HG02870 (cell line): ENCODE measurements around the gene RCBTB1.
A peak's percentile ranks its signal among the peaks of the same experiment; 100 is the strongest.
"Not testable (repeated sequence)": the region's sequence is repeated elsewhere in the genome, so short reads cannot be mapped to it uniquely, and the experiment has no call there.

ENCODE experiments used
- ATAC-seq: cut with Tn5 transposase; IDR thresholded peaks from one replicate; pipeline ENCODE4 v1.9.1; 2021; ENCODE audit warnings: mild to moderate bottlenecking, moderate library complexity; ENCODE audit not compliant: unreplicated experiment

Gene RCBTB1

GRCh38 chr13:49606747-49607648, 21.6 kb upstream of the RCBTB1 start:
- peak; percentile 94 for ATAC-seq

GRCh38 chr13:49604570-49604969, 19.2 kb upstream of the RCBTB1 start:
- no peak for ATAC-seq

GRCh38 chr13:49602615-49603014, 17.3 kb upstream of the RCBTB1 start:
- not testable (repeated sequence) for ATAC-seq

- no peak for ATAC-seq
Observed at GRCh38 chr13:49602005-49602404, 16.6 kb upstream of the RCBTB1 start.

- ATAC-seq: no peak
Observed at GRCh38 chr13:49597043-49597641, 11.8 kb upstream of the RCBTB1 start.

DNA sequence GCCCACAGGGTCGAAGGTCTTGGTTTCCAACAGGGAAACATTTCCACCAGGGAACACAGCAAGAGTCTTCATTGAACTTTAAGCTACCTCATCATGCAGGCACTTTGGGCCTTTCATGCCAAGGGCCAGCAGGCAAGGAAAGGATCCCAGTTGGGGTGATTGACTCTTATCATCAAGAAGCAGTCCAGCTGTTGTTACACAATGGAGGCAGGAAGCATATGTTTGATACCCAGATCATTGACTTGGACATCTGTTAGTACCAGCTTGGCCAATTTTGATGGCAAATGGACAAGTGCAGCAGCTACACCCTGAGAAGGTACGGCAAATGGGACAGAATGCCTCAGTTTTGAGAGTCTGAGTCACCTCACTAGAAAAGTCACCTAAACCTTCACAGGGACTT, 10.9 kb upstream of the RCBTB1 start:
- no peak for ATAC-seq

DNA sequence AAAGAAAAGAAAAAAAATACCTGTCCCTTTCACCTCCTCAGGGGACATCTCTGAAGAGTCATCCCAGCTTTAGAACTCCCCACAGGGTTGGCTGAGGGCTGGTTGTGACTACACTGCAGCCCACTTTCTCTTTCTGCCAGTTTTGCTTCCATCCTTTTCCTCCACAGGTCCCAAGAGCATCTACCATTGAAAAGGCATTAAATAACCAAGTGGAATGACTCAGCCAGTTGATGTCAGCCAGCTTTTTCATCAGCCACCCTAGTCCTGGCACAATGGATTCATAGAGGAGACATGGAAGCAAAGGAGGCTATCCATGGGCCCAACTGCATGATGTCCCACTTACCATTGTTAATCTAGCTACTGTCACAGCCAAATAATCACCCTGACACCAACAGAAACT, 9.2 kb upstream of the RCBTB1 start:
- ATAC-seq: no peak

GRCh38 chr13:49593876-49594275, 8.5 kb upstream of the RCBTB1 start:
- not testable (repeated sequence) for ATAC-seq

DNA sequence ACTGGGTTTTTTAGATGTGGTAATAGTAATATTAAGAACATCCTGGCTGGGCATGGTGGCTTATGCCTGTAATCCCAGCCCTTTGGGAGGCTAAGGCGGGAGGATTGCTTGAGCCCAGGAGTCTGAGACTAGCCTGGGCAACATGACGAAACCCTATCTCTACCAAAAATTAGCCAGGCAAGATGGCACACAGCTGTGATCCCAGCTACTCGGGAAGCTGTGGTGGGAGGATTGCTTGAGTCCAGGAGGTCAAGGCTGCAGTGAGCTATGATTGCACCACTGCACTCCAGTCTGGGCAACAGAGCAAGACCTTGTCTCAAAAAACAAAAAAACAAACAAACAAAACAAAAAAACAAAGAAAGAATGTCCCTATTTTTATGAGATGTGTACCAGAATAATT, 5.4 kb upstream of the RCBTB1 start:
- ATAC-seq: not testable (repeated sequence)

DNA sequence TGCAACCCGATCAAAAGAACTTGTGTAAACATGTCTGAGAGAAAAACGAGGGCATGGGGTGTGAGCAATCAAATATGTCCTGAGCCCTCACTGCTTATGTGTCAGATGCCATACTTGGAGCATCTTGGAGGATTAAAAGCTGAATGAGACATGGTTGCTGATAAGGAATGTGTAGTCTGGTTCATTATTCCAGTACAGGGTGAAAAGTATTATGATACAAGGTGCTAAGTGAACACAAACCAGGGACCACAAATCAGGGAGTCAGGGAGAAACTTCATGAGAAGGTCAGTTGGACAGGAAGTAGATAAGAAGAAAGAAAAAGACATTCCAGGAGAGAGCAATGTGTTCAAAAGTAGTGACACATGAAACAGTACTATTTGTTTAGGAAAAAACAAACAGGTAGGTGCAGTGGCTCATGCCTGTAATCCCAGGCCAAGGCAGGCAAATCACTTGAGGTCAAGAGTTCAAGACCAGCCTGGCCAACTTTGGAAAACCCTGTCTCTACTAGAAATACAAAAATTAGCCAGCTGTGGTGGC, 2.0 kb upstream of the RCBTB1 start:
- no peak for ATAC-seq

GRCh38 chr13:49586717-49587116, 1.4 kb upstream of the RCBTB1 start:
- ATAC-seq: no peak

DNA sequence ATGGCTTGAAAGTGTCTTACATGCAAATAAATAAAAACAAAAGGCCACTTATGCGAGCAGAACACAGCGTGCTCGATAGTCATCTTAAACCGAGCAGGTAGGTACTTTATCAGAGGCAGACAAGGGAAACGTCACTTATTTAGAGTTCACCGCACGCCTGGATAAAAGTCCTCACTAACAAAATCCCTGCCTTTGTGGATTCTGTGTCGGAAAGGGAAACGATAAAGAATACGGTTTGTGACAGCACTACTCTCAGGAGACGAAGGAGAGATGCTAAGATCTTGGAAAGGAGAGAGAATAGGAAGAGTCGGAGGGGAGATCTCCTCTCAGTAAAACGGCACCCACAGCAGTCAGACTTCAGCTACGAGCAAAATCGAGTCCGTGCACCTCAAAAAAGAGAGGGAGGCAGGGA, 581 bp downstream of the RCBTB1 start:
- peak; percentile 25 for ATAC-seq

- ATAC-seq: no peak
Observed at GRCh38 chr13:49580980-49581680, 4.2 kb downstream of the RCBTB1 start.

- no peak for ATAC-seq
Observed at GRCh38 chr13:49579501-49579900, 5.9 kb downstream of the RCBTB1 start.

DNA sequence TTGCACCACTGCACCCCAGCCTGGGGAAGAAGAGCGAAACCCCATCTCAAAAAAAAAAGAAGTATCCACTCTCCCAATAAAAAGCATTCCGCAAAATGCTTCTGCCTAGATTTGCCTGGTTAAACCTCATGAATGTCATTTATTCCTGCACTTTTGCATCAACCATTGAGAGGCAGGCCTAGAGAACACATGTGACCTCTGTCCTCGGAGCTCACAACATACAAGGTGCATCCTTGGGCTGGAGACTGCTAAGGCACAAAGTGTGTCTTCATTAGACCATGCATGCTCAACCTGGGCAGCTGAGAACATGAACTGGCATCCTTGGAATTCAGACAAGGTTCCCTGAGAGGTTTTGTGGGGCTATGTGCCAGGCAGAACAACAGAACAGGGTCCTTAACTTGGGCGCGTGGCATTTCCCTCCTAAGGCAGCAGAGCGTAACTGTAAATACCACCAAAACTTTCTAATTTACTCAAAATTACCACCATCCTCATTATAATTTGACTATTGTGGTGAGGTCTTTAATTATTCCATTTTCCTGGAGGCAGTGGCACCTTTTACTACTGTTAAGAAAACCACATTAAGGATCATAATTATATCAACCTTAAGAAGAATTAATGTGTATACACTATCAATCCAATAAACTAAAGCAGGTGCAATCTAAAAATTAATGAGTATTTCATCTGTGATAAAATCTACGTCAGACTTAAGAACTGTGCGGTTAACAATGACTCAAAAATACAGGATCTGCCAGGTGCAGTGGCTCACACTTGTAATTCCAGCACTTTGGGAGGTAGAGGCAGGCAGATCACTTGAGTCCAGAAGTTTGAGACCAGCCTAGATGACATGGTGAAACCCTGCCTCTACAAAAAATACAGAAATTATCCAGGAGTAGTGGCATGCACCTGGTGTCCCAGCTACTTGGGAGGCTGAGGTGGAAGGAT, 13.8 kb downstream of the RCBTB1 start:
- peak; percentile 58 for ATAC-seq

DNA sequence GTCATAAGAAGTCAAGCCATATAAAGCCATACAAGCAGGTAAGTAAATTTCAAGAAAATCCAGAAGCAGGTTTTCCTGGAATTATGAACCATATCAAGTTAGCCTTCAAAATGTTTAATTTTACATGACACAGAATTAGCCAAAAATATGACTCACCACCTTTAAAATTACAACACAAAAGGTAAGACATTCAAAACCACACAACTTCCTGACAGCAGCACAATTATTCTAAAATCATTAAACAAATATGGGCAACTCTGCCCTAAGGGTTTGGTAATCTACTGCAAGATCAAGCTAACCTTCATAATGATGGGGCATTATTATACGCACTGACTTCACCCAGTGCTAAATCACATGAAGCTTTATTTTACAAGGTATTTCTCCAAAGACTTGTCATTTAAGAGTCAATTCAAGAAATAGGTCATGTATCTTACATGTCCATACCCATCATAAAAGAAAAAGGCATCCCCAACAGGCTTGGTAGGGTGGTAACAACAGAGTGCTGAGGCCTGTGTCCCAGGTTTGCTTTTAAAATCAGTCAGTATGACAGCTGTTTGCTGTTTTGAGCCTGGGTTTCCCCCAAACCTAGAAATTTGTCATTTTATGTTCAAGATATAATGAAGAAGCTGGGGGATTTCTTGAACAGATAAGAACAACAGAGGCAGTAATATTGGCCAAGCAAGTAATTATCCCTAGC, 15.2 kb downstream of the RCBTB1 start:
- peak; percentile 46 for ATAC-seq

DNA sequence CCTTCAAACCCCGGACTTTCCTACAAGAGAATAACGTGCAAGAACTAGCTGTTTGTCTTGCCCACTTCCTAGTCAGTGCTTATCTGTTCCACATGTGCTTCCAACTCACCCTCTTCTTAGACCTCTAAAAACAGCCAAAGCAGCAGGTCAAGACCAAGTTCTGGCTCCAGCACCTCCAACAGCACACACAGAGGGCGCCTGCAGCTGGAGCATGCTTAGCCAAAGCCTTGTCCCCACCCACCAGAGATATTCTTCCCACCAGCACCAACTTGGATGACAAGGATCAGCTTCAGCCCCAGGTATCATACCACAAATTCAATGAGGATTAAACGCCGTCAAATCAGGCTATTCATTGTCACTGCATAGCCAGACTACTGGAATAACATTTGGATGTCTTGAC, 17.9 kb downstream of the RCBTB1 start:
- ATAC-seq: no peak

DNA sequence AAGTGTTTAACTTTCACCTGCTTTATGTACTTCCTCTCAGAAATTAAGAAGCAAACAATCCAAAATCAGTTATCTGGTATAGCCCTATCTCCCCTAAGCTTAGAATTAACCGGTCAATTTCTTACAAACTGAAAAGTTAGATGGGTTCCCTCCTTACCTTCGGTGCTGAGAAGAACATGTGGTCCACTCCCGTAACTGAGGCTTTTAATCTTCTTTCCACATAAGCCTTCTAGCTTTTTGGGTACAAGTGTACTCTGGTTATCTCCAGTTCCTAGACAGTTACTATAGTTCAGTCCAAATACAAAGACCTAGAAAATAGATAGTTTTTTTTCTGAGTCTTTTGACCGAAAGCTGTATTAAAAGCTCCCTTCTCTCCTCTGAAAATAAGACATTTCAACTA, 18.9 kb downstream of the RCBTB1 start:
- ATAC-seq: no peak

GRCh38 chr13:49565461-49565860, 19.9 kb downstream of the RCBTB1 start:
- not testable (repeated sequence) for ATAC-seq

DNA sequence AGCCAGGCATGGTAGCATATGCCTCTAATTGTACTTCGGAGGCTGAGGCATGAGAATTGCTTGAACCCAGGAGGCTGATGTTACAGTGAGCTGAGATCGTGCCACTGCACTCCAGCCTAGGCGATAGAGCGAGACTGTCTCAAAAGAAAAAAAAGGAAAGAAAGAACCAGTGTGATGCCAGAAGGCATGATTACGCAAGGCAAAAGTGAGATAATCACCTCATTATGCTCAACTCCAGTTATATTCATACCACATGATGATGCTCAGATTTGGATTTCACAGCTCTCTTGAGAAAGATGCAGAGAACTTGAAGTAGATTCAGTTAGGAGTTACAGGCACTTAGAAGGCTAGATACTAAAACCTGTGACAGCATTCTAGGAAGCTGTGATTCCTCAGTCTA, 21.8 kb downstream of the RCBTB1 start:
- no peak for ATAC-seq
